ENCODE measurements around the gene TNFRSF8. TPM values are rescaled to one million over a fixed set of nuclear protein-coding genes. Genes with fewer than 3 reads are reported as not detected.

TNFRSF8 gene
- polyA plus RNA-seq, 1 donor (not counting 4 experiments of a cell fraction or from before 2014, with no cell fraction given), result 0.03 TPM

DNA sequence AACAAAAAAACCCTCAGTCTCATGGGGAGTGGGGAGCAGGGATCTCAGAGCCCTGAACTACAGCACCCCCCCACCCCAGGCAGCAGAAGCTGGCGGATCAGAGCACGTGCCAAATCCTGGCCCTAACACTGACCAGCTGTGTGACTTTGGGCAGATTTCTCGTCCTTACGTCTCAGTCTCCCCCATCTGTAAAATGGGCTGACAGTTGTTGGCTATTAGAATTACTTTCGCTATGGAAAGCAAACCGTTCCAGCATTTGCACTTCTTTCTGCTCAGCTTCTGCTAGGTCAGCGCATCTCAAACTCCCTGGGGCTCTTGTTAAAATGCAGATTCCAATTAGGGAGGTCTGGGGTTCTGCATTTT lies 15.5 kb downstream of the TNFRSF8 start:
- H3K9me3 ChIP-seq (ENCODE audit: control insufficient read depth, low read depth, low read length), result no peaks in the 10 kb centered on the region
- H3K27ac ChIP-seq (ENCODE audit: control insufficient read depth, insufficient read depth, low read length), result no peak overlapping the region
- H2AFZ ChIP-seq (ENCODE audit: control insufficient read depth, low read length), result no peak overlapping the region
- H3K4me1 ChIP-seq (ENCODE audit: control insufficient read depth, extremely low read depth, insufficient read depth, low read length), result no peaks in the 10 kb centered on the region
- dilution Hi-C loops (cut with MboI; ENCODE audit: extremely low pct_ligation_motif_present, low sequenced_read_pairs), result no loop called here
- H4K20me1 ChIP-seq (ENCODE audit: control insufficient read depth, extremely low read depth, insufficient read depth, low read length), result no peaks in the 10 kb centered on the region
- peaks cover 19% of the 10 kb centered on the region for H3K27me3 ChIP-seq (ENCODE audit: control insufficient read depth, extremely low read depth, insufficient read depth, low read length)
- no peaks in the 10 kb centered on the region for H3K9me1 ChIP-seq (ENCODE audit: control insufficient read depth, extremely low read depth, insufficient read depth, low read length)
- no peaks in the 10 kb centered on the region for H3K79me2 ChIP-seq (ENCODE audit: control insufficient read depth, insufficient read depth, low read length)
- no peak overlapping the region for H3K4me2 ChIP-seq (ENCODE audit: control insufficient read depth, extremely low read depth, insufficient read depth, low read depth, low read length)
- no peak overlapping the region for H3K4me3 ChIP-seq (ENCODE audit: control insufficient read depth in 2 of 3, extremely low read depth in 1 of 3, insufficient read depth in 2 of 3, low read depth in 1 of 3, low read length in 3 of 3)
- no peak for FAIRE-seq
- H3K36me3 ChIP-seq (ENCODE audit: control insufficient read depth in 2 of 2, extremely low read depth in 1 of 2, insufficient read depth in 2 of 2, low read length in 2 of 2), result no peaks in the 10 kb centered on the region
- no peak for DNase-seq (ENCODE audit: low read depth, low spot score)
- no peak overlapping the region for H3K9ac ChIP-seq (ENCODE audit: control insufficient read depth, extremely low read depth, insufficient read depth, low read length)
- TF ChIP-seq EZH2 (IDR thresholded peaks at IDR 0.05; ENCODE audit: low read length), result no peak
- TF ChIP-seq CTCF (optimal IDR thresholded peaks at IDR 0.05 in 1 of 3, IDR thresholded peaks at IDR 0.05 in 1 of 3, conservative IDR thresholded peaks at IDR 0.05 in 1 of 3; ENCODE audit: extremely low read depth in 1 of 3, insufficient read depth in 2 of 3, low read length in 3 of 3), result no peak

DNA sequence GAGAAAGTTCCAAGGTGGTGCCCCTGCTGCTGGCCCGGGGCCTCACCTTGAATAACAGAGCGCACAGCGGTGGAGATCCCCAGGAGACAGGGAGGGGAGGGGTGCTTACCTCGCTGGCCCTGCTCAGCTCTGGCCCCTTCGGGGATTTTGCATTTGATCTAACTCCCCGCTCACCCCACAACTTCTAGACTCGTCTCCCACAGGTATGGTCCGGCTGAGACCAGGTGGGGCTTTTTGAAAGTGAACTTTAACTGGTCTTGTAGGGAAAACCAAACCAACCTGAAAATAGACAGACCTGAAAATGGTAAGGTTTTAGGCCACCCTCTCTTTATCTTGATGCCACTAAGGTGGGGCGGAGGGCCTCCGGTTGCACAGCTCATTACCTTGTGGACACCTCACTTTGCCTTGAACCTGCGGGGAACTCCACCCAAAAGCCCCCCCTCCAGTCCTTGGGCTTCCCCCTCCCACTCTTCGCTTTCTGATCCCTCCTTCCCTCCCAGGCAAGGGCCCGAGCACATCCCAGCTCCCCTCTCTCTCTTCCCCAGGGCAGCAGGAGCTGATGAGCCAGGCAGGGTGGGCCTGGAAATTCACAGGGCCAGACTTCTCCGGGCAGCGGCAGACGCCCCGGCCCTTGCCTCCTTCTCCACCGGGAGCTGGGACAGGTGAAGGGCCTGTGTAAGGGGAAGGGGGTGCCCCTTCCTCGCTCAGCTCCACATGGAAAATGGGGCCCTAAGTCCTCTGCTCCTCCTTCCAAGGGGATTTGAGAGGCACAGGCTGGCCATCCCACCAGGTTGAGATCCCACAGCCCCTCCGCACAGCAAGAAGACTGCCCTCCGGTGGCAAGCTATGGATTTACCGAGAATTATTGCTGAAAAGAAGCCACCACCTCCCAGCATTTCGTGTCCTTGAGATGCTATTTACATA lies 16.1 kb downstream of the TNFRSF8 start:
- Histone ChIP-seq H3K9ac (ENCODE audit: control insufficient read depth, extremely low read depth, insufficient read depth, low read length) (no peak overlapping the region), H3K9me3 (ENCODE audit: control insufficient read depth, low read depth, low read length) (no peaks in the 10 kb centered on the region), H3K4me2 (ENCODE audit: control insufficient read depth, extremely low read depth, insufficient read depth, low read depth, low read length) (no peak overlapping the region), H3K4me3 (ENCODE audit: control insufficient read depth in 2 of 3, extremely low read depth in 1 of 3, insufficient read depth in 2 of 3, low read depth in 1 of 3, low read length in 3 of 3) (no peak overlapping the region), H3K36me3 (ENCODE audit: control insufficient read depth in 2 of 2, extremely low read depth in 1 of 2, insufficient read depth in 2 of 2, low read length in 2 of 2) (no peaks in the 10 kb centered on the region), H4K20me1 (ENCODE audit: control insufficient read depth, extremely low read depth, insufficient read depth, low read length) (no peaks in the 10 kb centered on the region), H3K9me1 (ENCODE audit: control insufficient read depth, extremely low read depth, insufficient read depth, low read length) (no peaks in the 10 kb centered on the region), H3K79me2 (ENCODE audit: control insufficient read depth, insufficient read depth, low read length) (no peaks in the 10 kb centered on the region), H2AFZ (ENCODE audit: control insufficient read depth, low read length) (peak overlapping the region; percentile 31), H3K27ac (ENCODE audit: control insufficient read depth, insufficient read depth, low read length) (no peak overlapping the region), H3K27me3 (ENCODE audit: control insufficient read depth, extremely low read depth, insufficient read depth, low read length) (peaks cover 19% of the 10 kb centered on the region), H3K4me1 (ENCODE audit: control insufficient read depth, extremely low read depth, insufficient read depth, low read length) (no peaks in the 10 kb centered on the region)
- dilution Hi-C loops (cut with MboI; ENCODE audit: extremely low pct_ligation_motif_present, low sequenced_read_pairs), result no loop called here
- DNase-seq (ENCODE audit: low read depth, low spot score) (no peak), FAIRE-seq (peak; percentile 60)
- TF ChIP-seq CTCF (optimal IDR thresholded peaks at IDR 0.05 in 1 of 3, IDR thresholded peaks at IDR 0.05 in 1 of 3, conservative IDR thresholded peaks at IDR 0.05 in 1 of 3; ENCODE audit: extremely low read depth in 1 of 3, insufficient read depth in 2 of 3, low read length in 3 of 3) (peak; percentile 68 to 74 (median 73)), EZH2 (IDR thresholded peaks at IDR 0.05; ENCODE audit: low read length) (no peak)

Data from keratinocyte (primary cell).